ENCODE results near the gene MYO1D. TPM values are rescaled to one million over a fixed set of nuclear protein-coding genes. Genes with fewer than 3 reads are reported as not detected.

MYO1D gene
- total RNA-seq, 1 experiment from 2014 or later: 29.9 TPM

GRCh38 chr17:32819035-32819434 lies 57.9 kb downstream of the MYO1D start:
- no peak overlapping the region for H3K27ac Mint-ChIP-seq
- H3K4me1 Mint-ChIP-seq: peaks cover 2% of the 10 kb centered on the region; the same call in 1 of the 2 replicates
- no peak overlapping the region for H3K4me3 Mint-ChIP-seq
- ATAC-seq (no peak), DNase-seq (ENCODE audit: low spot score) (no peak)
- no peaks in the 10 kb centered on the region for H3K9me3 Mint-ChIP-seq
- no peaks in the 10 kb centered on the region for H3K36me3 Mint-ChIP-seq
- ChIA-PET POLR2A (no interaction called here), CTCF (interaction anchor here (1.4 to 2.7 kb wide), 2 partner anchors 36 to 58 kb away, joined by 6 to 15 read pairs; partner anchors contain the start of gene MYO1D)
- H3K27me3 Mint-ChIP-seq (ENCODE audit: low read depth): no peaks in the 10 kb centered on the region; the same call in 1 of the 2 replicates
- TF ChIP-seq MAX (CRISPR knock-in tag; IDR thresholded peaks at IDR 0.05) (no peak), FOXJ3 (CRISPR knock-in tag; IDR thresholded peaks at IDR 0.05; ENCODE audit: borderline replicate concordance) (no peak), ESRRA (CRISPR knock-in tag; IDR thresholded peaks at IDR 0.05; ENCODE audit: borderline replicate concordance) (no peak)

DNA sequence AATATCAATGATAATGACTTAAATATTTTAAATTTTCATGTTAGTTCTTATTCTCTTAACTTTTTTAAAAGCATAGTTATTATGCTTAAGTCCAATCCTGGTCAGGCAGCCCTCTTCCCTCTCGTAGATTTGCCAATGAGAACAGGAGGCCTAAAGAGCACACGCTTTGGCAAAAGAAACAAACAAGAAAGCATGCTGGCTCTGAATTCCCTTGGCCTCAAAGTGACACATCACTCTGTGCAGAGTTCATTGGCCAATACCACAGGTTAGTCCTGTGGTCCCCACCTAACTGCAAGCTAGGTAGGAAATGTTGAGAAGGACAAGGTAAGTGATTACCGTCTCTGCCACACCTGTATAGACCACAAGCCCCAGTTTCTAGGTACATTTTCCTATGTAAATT lies 61.5 kb downstream of the MYO1D start:
- H3K4me1 Mint-ChIP-seq: peaks cover 13% of the 10 kb centered on the region
- CTCF ChIA-PET: interaction anchor here (1.0 kb wide), 1 partner anchor 62 kb away, joined by 3 read pairs; no protein-coding TSS in a partner anchor
- no peak overlapping the region for H3K27ac Mint-ChIP-seq
- no peaks in the 10 kb centered on the region for H3K9me3 Mint-ChIP-seq
- no peaks in the 10 kb centered on the region for H3K36me3 Mint-ChIP-seq
- no peak overlapping the region for H3K4me3 Mint-ChIP-seq
- POLR2A ChIA-PET: no interaction called here
- DNase-seq (ENCODE audit: low spot score) (no peak), ATAC-seq (no peak)
- H3K27me3 Mint-ChIP-seq (ENCODE audit: low read depth): no peaks in the 10 kb centered on the region
- TF ChIP-seq ZNF671 (CRISPR knock-in tag; IDR thresholded peaks at IDR 0.05): no peak
- no peak for TF ChIP-seq ZBTB43 (CRISPR knock-in tag; IDR thresholded peaks at IDR 0.05)
- TF ChIP-seq OVOL2 (CRISPR knock-in tag; IDR thresholded peaks at IDR 0.05; ENCODE audit: borderline replicate concordance): no peak
- TF ChIP-seq GRHL2 (CRISPR knock-in tag; IDR thresholded peaks at IDR 0.05; ENCODE audit: insufficient replicate concordance, severe bottlenecking): no peak
- TF ChIP-seq, protein P1, sequence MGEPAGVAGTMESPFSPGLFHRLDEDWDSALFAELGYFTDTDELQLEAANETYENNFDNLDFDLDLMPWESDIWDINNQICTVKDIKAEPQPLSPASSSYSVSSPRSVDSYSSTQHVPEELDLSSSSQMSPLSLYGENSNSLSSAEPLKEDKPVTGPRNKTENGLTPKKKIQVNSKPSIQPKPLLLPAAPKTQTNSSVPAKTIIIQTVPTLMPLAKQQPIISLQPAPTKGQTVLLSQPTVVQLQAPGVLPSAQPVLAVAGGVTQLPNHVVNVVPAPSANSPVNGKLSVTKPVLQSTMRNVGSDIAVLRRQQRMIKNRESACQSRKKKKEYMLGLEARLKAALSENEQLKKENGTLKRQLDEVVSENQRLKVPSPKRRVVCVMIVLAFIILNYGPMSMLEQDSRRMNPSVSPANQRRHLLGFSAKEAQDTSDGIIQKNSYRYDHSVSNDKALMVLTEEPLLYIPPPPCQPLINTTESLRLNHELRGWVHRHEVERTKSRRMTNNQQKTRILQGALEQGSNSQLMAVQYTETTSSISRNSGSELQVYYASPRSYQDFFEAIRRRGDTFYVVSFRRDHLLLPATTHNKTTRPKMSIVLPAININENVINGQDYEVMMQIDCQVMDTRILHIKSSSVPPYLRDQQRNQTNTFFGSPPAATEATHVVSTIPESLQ (CRISPR knock-in tag; IDR thresholded peaks at IDR 0.05): no peak
- TF ChIP-seq, protein P2, sequence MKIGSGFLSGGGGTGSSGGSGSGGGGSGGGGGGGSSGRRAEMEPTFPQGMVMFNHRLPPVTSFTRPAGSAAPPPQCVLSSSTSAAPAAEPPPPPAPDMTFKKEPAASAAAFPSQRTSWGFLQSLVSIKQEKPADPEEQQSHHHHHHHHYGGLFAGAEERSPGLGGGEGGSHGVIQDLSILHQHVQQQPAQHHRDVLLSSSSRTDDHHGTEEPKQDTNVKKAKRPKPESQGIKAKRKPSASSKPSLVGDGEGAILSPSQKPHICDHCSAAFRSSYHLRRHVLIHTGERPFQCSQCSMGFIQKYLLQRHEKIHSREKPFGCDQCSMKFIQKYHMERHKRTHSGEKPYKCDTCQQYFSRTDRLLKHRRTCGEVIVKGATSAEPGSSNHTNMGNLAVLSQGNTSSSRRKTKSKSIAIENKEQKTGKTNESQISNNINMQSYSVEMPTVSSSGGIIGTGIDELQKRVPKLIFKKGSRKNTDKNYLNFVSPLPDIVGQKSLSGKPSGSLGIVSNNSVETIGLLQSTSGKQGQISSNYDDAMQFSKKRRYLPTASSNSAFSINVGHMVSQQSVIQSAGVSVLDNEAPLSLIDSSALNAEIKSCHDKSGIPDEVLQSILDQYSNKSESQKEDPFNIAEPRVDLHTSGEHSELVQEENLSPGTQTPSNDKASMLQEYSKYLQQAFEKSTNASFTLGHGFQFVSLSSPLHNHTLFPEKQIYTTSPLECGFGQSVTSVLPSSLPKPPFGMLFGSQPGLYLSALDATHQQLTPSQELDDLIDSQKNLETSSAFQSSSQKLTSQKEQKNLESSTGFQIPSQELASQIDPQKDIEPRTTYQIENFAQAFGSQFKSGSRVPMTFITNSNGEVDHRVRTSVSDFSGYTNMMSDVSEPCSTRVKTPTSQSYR (CRISPR knock-in tag; IDR thresholded peaks at IDR 0.05): no peak
- TF ChIP-seq USF1 (CRISPR knock-in tag; IDR thresholded peaks at IDR 0.05): no peak
- TF ChIP-seq, protein P3, sequence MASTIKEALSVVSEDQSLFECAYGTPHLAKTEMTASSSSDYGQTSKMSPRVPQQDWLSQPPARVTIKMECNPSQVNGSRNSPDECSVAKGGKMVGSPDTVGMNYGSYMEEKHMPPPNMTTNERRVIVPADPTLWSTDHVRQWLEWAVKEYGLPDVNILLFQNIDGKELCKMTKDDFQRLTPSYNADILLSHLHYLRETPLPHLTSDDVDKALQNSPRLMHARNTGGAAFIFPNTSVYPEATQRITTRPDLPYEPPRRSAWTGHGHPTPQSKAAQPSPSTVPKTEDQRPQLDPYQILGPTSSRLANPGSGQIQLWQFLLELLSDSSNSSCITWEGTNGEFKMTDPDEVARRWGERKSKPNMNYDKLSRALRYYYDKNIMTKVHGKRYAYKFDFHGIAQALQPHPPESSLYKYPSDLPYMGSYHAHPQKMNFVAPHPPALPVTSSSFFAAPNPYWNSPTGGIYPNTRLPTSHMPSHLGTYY (CRISPR knock-in tag; IDR thresholded peaks at IDR 0.05): no peak
- TF ChIP-seq, protein P4, sequence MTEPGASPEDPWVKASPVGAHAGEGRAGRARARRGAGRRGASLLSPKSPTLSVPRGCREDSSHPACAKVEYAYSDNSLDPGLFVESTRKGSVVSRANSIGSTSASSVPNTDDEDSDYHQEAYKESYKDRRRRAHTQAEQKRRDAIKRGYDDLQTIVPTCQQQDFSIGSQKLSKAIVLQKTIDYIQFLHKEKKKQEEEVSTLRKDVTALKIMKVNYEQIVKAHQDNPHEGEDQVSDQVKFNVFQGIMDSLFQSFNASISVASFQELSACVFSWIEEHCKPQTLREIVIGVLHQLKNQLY (CRISPR knock-in tag; IDR thresholded peaks at IDR 0.05): no peak
- TF ChIP-seq ZNF138 (CRISPR knock-in tag; conservative IDR thresholded peaks at IDR 0.05): no peak
- no peak for TF ChIP-seq GTF2I (CRISPR knock-in tag; conservative IDR thresholded peaks at IDR 0.05)
- no peak for TF ChIP-seq KAT7 (CRISPR knock-in tag; IDR thresholded peaks at IDR 0.05; ENCODE audit: borderline replicate concordance)
- no peak for TF ChIP-seq CREB1 (CRISPR knock-in tag; IDR thresholded peaks at IDR 0.05)
